Type B pancreatic cell (in vitro differentiated cells): Measurements from ENCODE around the gene CTNS. TPM values are rescaled to one million over a fixed set of nuclear protein-coding genes. Genes with fewer than 3 reads are reported as not detected.

Source experiments
- DNase-seq: peaks from one replicate; pipeline ENCODE4 v3.0.0; 2021; ENCODE audit warnings: mixed read lengths; ENCODE audit not compliant: unreplicated experiment; ENCODE audit errors: extremely low spot score
- H3K27ac Mint-ChIP-seq: 2 replicates; pipeline ENCODE4 v1.8.0; 2021; ENCODE audit warnings: mild to moderate bottlenecking, mixed read lengths
- H3K27me3 Mint-ChIP-seq: 2 replicates; pipeline ENCODE4 v1.8.0; 2021; ENCODE audit warnings: mixed read lengths
- H3K36me3 Mint-ChIP-seq: 2 replicates; pipeline ENCODE4 v1.8.0; 2021; ENCODE audit warnings: mixed read lengths
- H3K4me1 Mint-ChIP-seq: one replicate; pipeline ENCODE4 v1.8.0; 2021; ENCODE audit warnings: mixed read lengths; ENCODE audit not compliant: unreplicated experiment
- H3K4me3 Mint-ChIP-seq: 2 replicates; pipeline ENCODE4 v1.8.0; 2021; ENCODE audit warnings: mild to moderate bottlenecking, mixed read lengths
- H3K9me3 Mint-ChIP-seq: 2 replicates; pipeline ENCODE4 v1.8.0; 2021; ENCODE audit warnings: mixed read lengths
- total RNA-seq: library from RNA; stranded (reverse); gene quantifications from 2 replicates; pipeline ENCODE4 v1.2.1, GENCODE V29; 2021; ENCODE audit warnings: low replicate concordance
- TF ChIP-seq, protein P1 (sequence below): fragments of 200-600 bp; sonication (generic); conservative IDR thresholded peaks from 2 replicates; pipeline ENCODE4 v1.5.0; 2021; ENCODE audit warnings: antibody characterized with exemption, mild to moderate bottlenecking

Gene CTNS
- total RNA-seq, 1 donor from 2014 or later, result 17.5 TPM

DNA sequence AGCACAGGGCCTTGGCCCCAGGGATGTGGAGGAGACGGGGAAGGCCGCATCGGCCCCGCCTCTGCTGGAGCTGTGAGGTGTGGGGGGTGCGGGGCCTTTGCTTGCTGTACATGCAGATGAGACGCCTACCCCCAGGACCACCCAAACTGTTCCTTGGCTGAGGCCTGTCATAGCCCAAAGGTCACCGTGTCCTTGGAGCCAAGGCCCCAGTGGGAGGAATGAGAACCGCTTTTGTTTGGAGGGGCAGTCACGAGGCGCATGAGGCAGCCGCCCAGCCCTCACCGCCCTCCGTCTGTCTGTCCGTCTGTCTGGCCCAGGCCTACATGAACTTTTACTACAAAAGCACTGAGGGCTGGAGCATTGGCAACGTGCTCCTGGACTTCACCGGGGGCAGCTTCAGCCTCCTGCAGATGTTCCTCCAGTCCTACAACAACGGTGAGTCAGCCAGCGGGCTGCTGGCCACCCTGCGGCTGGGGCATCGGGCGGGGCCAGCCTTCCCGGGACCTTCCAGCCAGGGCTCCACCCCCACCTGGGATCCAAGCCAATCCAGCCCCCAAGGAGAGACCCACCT is 23.1 kb downstream of the CTNS start:
- TF ChIP-seq, protein P1, sequence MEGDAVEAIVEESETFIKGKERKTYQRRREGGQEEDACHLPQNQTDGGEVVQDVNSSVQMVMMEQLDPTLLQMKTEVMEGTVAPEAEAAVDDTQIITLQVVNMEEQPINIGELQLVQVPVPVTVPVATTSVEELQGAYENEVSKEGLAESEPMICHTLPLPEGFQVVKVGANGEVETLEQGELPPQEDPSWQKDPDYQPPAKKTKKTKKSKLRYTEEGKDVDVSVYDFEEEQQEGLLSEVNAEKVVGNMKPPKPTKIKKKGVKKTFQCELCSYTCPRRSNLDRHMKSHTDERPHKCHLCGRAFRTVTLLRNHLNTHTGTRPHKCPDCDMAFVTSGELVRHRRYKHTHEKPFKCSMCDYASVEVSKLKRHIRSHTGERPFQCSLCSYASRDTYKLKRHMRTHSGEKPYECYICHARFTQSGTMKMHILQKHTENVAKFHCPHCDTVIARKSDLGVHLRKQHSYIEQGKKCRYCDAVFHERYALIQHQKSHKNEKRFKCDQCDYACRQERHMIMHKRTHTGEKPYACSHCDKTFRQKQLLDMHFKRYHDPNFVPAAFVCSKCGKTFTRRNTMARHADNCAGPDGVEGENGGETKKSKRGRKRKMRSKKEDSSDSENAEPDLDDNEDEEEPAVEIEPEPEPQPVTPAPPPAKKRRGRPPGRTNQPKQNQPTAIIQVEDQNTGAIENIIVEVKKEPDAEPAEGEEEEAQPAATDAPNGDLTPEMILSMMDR, result no peak
- no peaks in the 10 kb centered on the region for H3K36me3 Mint-ChIP-seq
- H3K27ac Mint-ChIP-seq, result peak overlapping the region; percentile 56
- no peaks in the 10 kb centered on the region for H3K9me3 Mint-ChIP-seq
- no peaks in the 10 kb centered on the region for H3K27me3 Mint-ChIP-seq
- H3K4me1 Mint-ChIP-seq, result no peaks in the 10 kb centered on the region
- no peak for DNase-seq
- H3K4me3 Mint-ChIP-seq, result no peak overlapping the region

GRCh38 chr17:3660311-3660891 is 23.8 kb downstream of the CTNS start:
- TF ChIP-seq, protein P1, result no peak
- Mint-ChIP-seq H3K4me1 (peaks cover 5% of the 10 kb centered on the region), H3K27me3 (no peaks in the 10 kb centered on the region), H3K36me3 (no peaks in the 10 kb centered on the region), H3K27ac (peak overlapping the region; percentile 56), H3K9me3 (no peaks in the 10 kb centered on the region), H3K4me3 (no peak overlapping the region)
- DNase-seq, result no peak

GRCh38 chr17:3663102-3664011 is 26.8 kb downstream of the CTNS start:
- no peaks in the 10 kb centered on the region for H3K9me3 Mint-ChIP-seq
- no peaks in the 10 kb centered on the region for H3K27me3 Mint-ChIP-seq
- no peak for DNase-seq
- no peak overlapping the region for H3K27ac Mint-ChIP-seq
- peaks cover 16% of the 10 kb centered on the region for H3K4me1 Mint-ChIP-seq
- TF ChIP-seq, protein P1, result no peak
- H3K36me3 Mint-ChIP-seq, result no peaks in the 10 kb centered on the region
- H3K4me3 Mint-ChIP-seq, result no peak overlapping the region

GRCh38 chr17:3665834-3666233 is 29.3 kb downstream of the CTNS start:
- H3K36me3 Mint-ChIP-seq, result peaks cover 4% of the 10 kb centered on the region
- TF ChIP-seq, protein P1, result no peak
- H3K27ac Mint-ChIP-seq, result peak overlapping the region; percentile 98
- H3K4me3 Mint-ChIP-seq, result peak overlapping the region; percentile 98
- H3K27me3 Mint-ChIP-seq, result no peaks in the 10 kb centered on the region
- no peaks in the 10 kb centered on the region for H3K9me3 Mint-ChIP-seq
- DNase-seq, result no peak
- H3K4me1 Mint-ChIP-seq, result peaks cover 21% of the 10 kb centered on the region

DNA sequence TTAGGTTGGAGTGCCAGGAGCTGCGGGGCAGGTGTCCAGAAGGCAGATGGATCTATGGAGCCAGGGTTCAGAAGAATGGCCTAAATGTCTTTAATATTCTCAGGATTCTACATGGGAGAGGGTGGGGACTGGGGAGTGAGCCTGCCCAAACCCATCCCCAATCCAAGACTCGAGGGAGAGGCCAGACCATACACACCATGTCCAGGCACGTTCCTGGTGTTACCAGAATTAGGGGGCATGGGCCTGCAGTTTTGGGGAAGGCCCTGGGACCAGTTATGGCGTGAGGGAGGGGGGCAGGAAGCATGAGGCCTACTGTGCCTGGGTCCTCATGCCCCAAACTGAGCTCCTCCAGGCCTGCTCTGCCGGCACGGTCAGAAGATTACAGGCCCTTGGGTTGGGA is 30.0 kb downstream of the CTNS start:
- peaks cover 21% of the 10 kb centered on the region for H3K4me1 Mint-ChIP-seq
- H3K27me3 Mint-ChIP-seq, result no peaks in the 10 kb centered on the region
- H3K36me3 Mint-ChIP-seq, result peaks cover 4% of the 10 kb centered on the region
- peak overlapping the region; percentile 98 for H3K27ac Mint-ChIP-seq
- TF ChIP-seq, protein P1, result no peak
- no peak for DNase-seq
- H3K9me3 Mint-ChIP-seq, result no peaks in the 10 kb centered on the region
- peak overlapping the region; percentile 98 for H3K4me3 Mint-ChIP-seq
